ENCODE measurements around the gene MLLT3. TPM values are rescaled to one million over a fixed set of nuclear protein-coding genes. Genes with fewer than 3 reads are reported as not detected.
A peak's percentile ranks its signal among the peaks of the same experiment; 100 is the strongest.

The MLLT3 gene
- total and polyA plus RNA-seq, 7 experiments from 2014 or later: 40.9 to 85.3 (median 64.8) TPM

DNA sequence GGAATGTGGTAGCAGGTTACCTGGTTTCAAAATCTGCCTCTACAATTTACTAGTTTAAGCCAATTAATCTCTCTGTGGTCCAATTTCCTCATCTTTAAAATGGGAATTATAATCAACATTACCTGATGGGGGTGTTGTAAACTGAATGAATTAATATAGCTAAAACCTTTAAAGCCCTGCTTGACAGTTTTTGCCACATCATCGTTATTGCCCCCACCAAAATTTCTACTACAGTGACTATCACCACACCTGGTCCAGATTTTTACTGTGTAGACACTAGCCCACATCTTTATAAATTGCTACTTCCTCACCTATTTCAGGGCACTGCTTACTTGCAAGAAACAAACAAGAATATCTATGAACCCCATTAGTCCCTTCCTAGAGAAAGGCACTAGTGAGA is 65.0 kb downstream of the MLLT3 start:
- H3K36me3 ChIP-seq (ENCODE audit: control insufficient read depth in 2 of 3, insufficient read depth in 3 of 3, low read length in 3 of 3): no peaks in the 10 kb centered on the region
- H3K27me3 ChIP-seq (ENCODE audit: control insufficient read depth in 2 of 2, insufficient read depth in 2 of 2, low read length in 2 of 2): no peaks in the 10 kb centered on the region
- no peaks in the 10 kb centered on the region for H3K27me3 Mint-ChIP-seq
- no peak for DNase-seq
- no peak for ATAC-seq
- no peak overlapping the region for H3K27ac ChIP-seq (ENCODE audit: low read depth, low read length)
- intact Hi-C loops (cut with micrococcal nuclease): loop anchor here in 1 of 2 donors (5.0 kb wide), 1 partner anchor 35 kb away; no protein-coding TSS in a partner anchor
- POLR2A ChIA-PET: no interaction called here
- no peaks in the 10 kb centered on the region for H3K9me3 ChIP-seq (ENCODE audit: control insufficient read depth in 2 of 3, low read length in 3 of 3)
- CTCF ChIA-PET: no interaction called here
- H3K9me3 Mint-ChIP-seq: no peaks in the 10 kb centered on the region
- H3K36me3 Mint-ChIP-seq: peaks cover 0 to 2% (median 0%) of the 10 kb centered on the region in 5 donors
- no peak overlapping the region for H3K4me3 ChIP-seq (ENCODE audit: low read length)
- H3K4me3 Mint-ChIP-seq: peak overlapping the region in 5 of 10 donors; percentile 4 to 60 (median 16)
- peaks cover 25 to 54% of the 10 kb centered on the region in 2 donors for H3K4me1 ChIP-seq (ENCODE audit: control insufficient read depth in 2 of 2, insufficient read depth in 2 of 2, low read length in 2 of 2)
- peaks cover 55 to 95% (median 91%) of the 10 kb centered on the region in 7 donors for H3K4me1 Mint-ChIP-seq
- H3K27ac Mint-ChIP-seq: peak overlapping the region in 5 of 9 donors; percentile 6 to 81 (median 32)

GRCh38 chr9:20553558-20554149 is 68.6 kb downstream of the MLLT3 start:
- no peak overlapping the region for H3K27ac ChIP-seq (ENCODE audit: low read depth, low read length)
- peaks cover 23 to 39% of the 10 kb centered on the region in 2 donors for H3K4me1 ChIP-seq (ENCODE audit: control insufficient read depth in 2 of 2, insufficient read depth in 2 of 2, low read length in 2 of 2)
- ATAC-seq: no peak

DNA sequence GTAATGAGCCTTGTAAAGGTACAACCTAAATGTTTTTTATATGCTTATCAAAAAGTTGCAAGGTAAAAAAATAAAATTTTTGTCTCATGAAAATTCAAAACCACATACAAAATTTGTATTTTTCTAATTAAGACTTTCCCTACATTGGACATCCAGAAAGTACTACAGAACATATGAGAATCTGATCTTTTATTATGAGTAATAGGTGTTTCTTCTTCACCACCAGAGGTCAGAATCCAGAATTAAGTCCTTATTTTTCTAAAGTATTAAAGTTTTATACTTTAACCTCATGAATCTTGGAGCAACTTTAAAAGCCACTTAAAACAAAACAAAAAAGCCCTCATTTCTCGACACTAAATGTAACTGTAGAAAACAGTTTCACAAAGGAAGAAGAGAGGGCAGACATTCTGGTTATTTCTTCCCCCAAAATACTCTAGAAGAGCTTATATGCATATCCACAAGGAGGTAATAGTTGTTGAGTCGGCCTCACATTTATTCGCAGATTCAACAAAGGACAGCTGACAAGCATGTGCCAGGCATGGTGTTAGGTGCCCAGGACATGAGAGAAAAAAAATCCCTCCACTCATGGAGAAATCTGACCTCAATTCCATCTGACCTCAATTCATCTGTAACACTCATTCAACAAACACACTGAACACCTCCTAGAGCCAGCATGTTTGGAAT is 69.3 kb downstream of the MLLT3 start:
- DNase-seq: peak in 1 of 9 donors; percentile 28
- Histone ChIP-seq H3K27me3 (ENCODE audit: control insufficient read depth in 2 of 2, insufficient read depth in 2 of 2, low read length in 2 of 2) (no peaks in the 10 kb centered on the region), H3K4me1 (ENCODE audit: control insufficient read depth in 2 of 2, insufficient read depth in 2 of 2, low read length in 2 of 2) (peaks cover 23 to 33% of the 10 kb centered on the region in 2 donors), H3K36me3 (ENCODE audit: control insufficient read depth in 2 of 3, insufficient read depth in 3 of 3, low read length in 3 of 3) (no peaks in the 10 kb centered on the region), H3K9me3 (ENCODE audit: control insufficient read depth in 2 of 3, low read length in 3 of 3) (no peaks in the 10 kb centered on the region), H3K4me3 (ENCODE audit: low read length) (no peak overlapping the region), H3K27ac (ENCODE audit: low read depth, low read length) (no peak overlapping the region)
- POLR2A ChIA-PET: interaction anchor here (2.3 kb wide), 1 partner anchor 69 kb away, joined by 7 read pairs; the partner anchor contains the start of gene MLLT3
- intact Hi-C loops (cut with micrococcal nuclease): loop anchor here (1.0 to 5.0 kb wide), 7 partner anchors 44 to 559 kb away; partner anchors contain the start of genes MLLT3 (in 2 of the 2) and FOCAD (in 1 of the 2)
- Mint-ChIP-seq H3K27me3 (no peaks in the 10 kb centered on the region), H3K4me1 (peaks cover 58 to 86% (median 79%) of the 10 kb centered on the region in 7 donors), H3K9me3 (no peaks in the 10 kb centered on the region), H3K27ac (peak overlapping the region; percentile 2 to 79 (median 54)), H3K4me3 (peak overlapping the region; percentile 27 to 84 (median 46)), H3K36me3 (peaks cover 7 to 17% (median 10%) of the 10 kb centered on the region in 5 donors)
- CTCF ChIA-PET: interaction anchor here (0.6 to 1.5 kb wide), 3 partner anchors 10 to 526 kb away, joined by 3 to 4 read pairs (median 4); partner anchors contain the start of gene MLLT3
- ATAC-seq: no peak

More at GRCh38 chr9:20553558-20554149, 68.6 kb downstream of the MLLT3 start:
- Mint-ChIP-seq H3K27ac (peak overlapping the region; percentile 33 to 85 (median 54)), H3K4me1 (peaks cover 61 to 87% (median 82%) of the 10 kb centered on the region in 7 donors), H3K4me3 (peak overlapping the region in 9 of 10 donors; percentile 27 to 84 (median 60)), H3K36me3 (peaks cover 7 to 15% (median 10%) of the 10 kb centered on the region in 5 donors), H3K9me3 (no peaks in the 10 kb centered on the region), H3K27me3 (no peaks in the 10 kb centered on the region)
- no peaks in the 10 kb centered on the region for H3K27me3 ChIP-seq (ENCODE audit: control insufficient read depth in 2 of 2, insufficient read depth in 2 of 2, low read length in 2 of 2)
- H3K9me3 ChIP-seq (ENCODE audit: control insufficient read depth in 2 of 3, low read length in 3 of 3): no peaks in the 10 kb centered on the region
- intact Hi-C loops (cut with micrococcal nuclease): loop anchor here (1.0 to 5.0 kb wide), 8 partner anchors 9 to 559 kb away; partner anchors contain the start of genes MLLT3 (in 2 of the 2) and FOCAD (in 1 of the 2)
- no peak overlapping the region for H3K4me3 ChIP-seq (ENCODE audit: low read length)
- H3K36me3 ChIP-seq (ENCODE audit: control insufficient read depth in 2 of 3, insufficient read depth in 3 of 3, low read length in 3 of 3): no peaks in the 10 kb centered on the region
- ChIA-PET POLR2A (interaction anchor here (0.6 to 2.3 kb wide), 2 partner anchors 69 to 189 kb away, joined by 3 to 7 read pairs; partner anchors contain the start of gene MLLT3), CTCF (interaction anchor here (0.6 to 1.5 kb wide), 4 partner anchors 11 to 970 kb away, joined by 3 to 6 read pairs (median 4); partner anchors contain the start of gene MLLT3)
- no peak for DNase-seq

DNA sequence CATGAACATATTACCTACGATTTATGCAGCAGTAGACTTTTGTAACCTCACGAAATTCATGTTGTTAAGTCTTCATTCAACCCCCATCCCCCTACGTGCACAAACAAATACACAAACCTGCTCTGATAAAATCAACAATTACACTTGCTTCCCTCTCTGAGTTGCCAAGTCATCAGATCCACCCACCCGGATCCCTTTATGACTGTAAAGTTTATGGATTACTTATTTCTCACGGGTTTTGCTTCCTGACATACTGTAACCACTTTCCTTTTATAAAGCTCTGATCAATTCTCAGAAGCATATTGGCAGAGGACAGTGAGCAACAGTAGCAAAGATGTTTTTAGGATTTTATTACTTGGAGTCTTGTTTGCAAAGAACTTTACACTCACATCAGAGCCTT is 70.5 kb downstream of the MLLT3 start:
- no peaks in the 10 kb centered on the region for H3K27me3 ChIP-seq (ENCODE audit: control insufficient read depth in 2 of 2, insufficient read depth in 2 of 2, low read length in 2 of 2)
- H3K36me3 ChIP-seq (ENCODE audit: control insufficient read depth in 2 of 3, insufficient read depth in 3 of 3, low read length in 3 of 3): no peaks in the 10 kb centered on the region
- ChIA-PET POLR2A (no interaction called here), CTCF (interaction anchor here (0.5 to 0.7 kb wide), 2 partner anchors 78 to 628 kb away, joined by 3 read pairs; no protein-coding TSS in a partner anchor)
- H3K27ac Mint-ChIP-seq: peak overlapping the region in 7 of 9 donors; percentile 3 to 78 (median 49)
- peak overlapping the region in 6 of 10 donors; percentile 1 to 66 (median 28) for H3K4me3 Mint-ChIP-seq
- peaks cover 51 to 80% (median 68%) of the 10 kb centered on the region in 7 donors for H3K4me1 Mint-ChIP-seq
- no peak overlapping the region for H3K27ac ChIP-seq (ENCODE audit: low read depth, low read length)
- no peaks in the 10 kb centered on the region for H3K9me3 ChIP-seq (ENCODE audit: control insufficient read depth in 2 of 3, low read length in 3 of 3)
- peaks cover 23 to 29% of the 10 kb centered on the region in 2 donors for H3K4me1 ChIP-seq (ENCODE audit: control insufficient read depth in 2 of 2, insufficient read depth in 2 of 2, low read length in 2 of 2)
- intact Hi-C loops (cut with micrococcal nuclease): loop anchor here (2.0 to 5.0 kb wide), 6 partner anchors 43 to 560 kb away; partner anchors contain the start of gene FOCAD (in 1 of the 2)
- peaks cover 7 to 15% (median 10%) of the 10 kb centered on the region in 5 donors for H3K36me3 Mint-ChIP-seq
- ATAC-seq: no peak
- H3K27me3 Mint-ChIP-seq: no peaks in the 10 kb centered on the region
- H3K4me3 ChIP-seq (ENCODE audit: low read length): no peak overlapping the region
- peak in 1 of 9 donors; percentile 34 for DNase-seq
- no peaks in the 10 kb centered on the region for H3K9me3 Mint-ChIP-seq

DNA sequence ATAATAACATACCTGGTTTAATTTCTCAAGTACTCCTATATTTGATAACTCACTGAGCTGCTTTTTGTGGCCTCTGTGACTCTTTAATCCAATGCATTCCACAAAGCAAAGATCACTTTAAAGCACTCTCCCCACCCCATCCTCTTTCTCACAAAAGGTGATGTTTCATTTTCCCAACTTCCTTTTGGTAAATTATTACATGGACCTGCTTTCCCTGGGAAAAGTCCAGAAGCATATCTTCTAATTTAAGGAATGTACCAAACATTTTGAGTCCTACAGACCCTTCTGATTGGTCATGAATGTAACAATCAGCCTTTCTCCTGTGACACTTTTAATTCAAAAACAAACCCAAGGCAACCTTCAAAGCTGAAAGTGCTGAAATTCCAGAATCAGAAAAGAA is 71.1 kb downstream of the MLLT3 start:
- no peak overlapping the region for H3K27ac ChIP-seq (ENCODE audit: low read depth, low read length)
- Mint-ChIP-seq H3K27me3 (no peaks in the 10 kb centered on the region), H3K4me3 (peak overlapping the region in 5 of 10 donors; percentile 14 to 66 (median 38)), H3K4me1 (peaks cover 50 to 78% (median 69%) of the 10 kb centered on the region in 7 donors), H3K9me3 (no peaks in the 10 kb centered on the region), H3K27ac (peak overlapping the region in 5 of 9 donors; percentile 15 to 78 (median 50)), H3K36me3 (peaks cover 7 to 15% (median 10%) of the 10 kb centered on the region in 5 donors)
- ChIA-PET POLR2A (no interaction called here), CTCF (no interaction called here)
- no peak overlapping the region for H3K4me3 ChIP-seq (ENCODE audit: low read length)
- no peaks in the 10 kb centered on the region for H3K36me3 ChIP-seq (ENCODE audit: control insufficient read depth in 2 of 3, insufficient read depth in 3 of 3, low read length in 3 of 3)
- ATAC-seq (no peak), DNase-seq (no peak)
- H3K27me3 ChIP-seq (ENCODE audit: control insufficient read depth in 2 of 2, insufficient read depth in 2 of 2, low read length in 2 of 2): no peaks in the 10 kb centered on the region
- no peaks in the 10 kb centered on the region for H3K9me3 ChIP-seq (ENCODE audit: control insufficient read depth in 2 of 3, low read length in 3 of 3)
- intact Hi-C loops (cut with micrococcal nuclease): loop anchor here (5.0 kb wide), 4 partner anchors 131 to 561 kb away; partner anchors contain the start of gene FOCAD (in 1 of the 2)
- peaks cover 23 to 29% of the 10 kb centered on the region in 2 donors for H3K4me1 ChIP-seq (ENCODE audit: control insufficient read depth in 2 of 2, insufficient read depth in 2 of 2, low read length in 2 of 2)

- intact Hi-C loops (cut with micrococcal nuclease): loop anchor here (5.0 kb wide), 4 partner anchors 132 to 562 kb away; partner anchors contain the start of gene FOCAD (in 1 of the 2)
- peaks cover 23 to 24% of the 10 kb centered on the region in 2 donors for H3K4me1 ChIP-seq (ENCODE audit: control insufficient read depth in 2 of 2, insufficient read depth in 2 of 2, low read length in 2 of 2)
- no peak overlapping the region for H3K27ac ChIP-seq (ENCODE audit: low read depth, low read length)
- ChIA-PET POLR2A (no interaction called here), CTCF (interaction anchor here (0.7 kb wide), 1 partner anchor 15 kb away, joined by 3 read pairs; no protein-coding TSS in a partner anchor)
- no peak overlapping the region for H3K4me3 ChIP-seq (ENCODE audit: low read length)
- no peaks in the 10 kb centered on the region for H3K27me3 Mint-ChIP-seq
- DNase-seq (no peak), ATAC-seq (no peak)
- H3K9me3 Mint-ChIP-seq: no peaks in the 10 kb centered on the region
- H3K4me1 Mint-ChIP-seq: peaks cover 50 to 82% (median 72%) of the 10 kb centered on the region in 7 donors
- no peaks in the 10 kb centered on the region for H3K9me3 ChIP-seq (ENCODE audit: control insufficient read depth in 2 of 3, low read length in 3 of 3)
- peaks cover 7 to 19% (median 11%) of the 10 kb centered on the region in 5 donors for H3K36me3 Mint-ChIP-seq
- H3K27me3 ChIP-seq (ENCODE audit: control insufficient read depth in 2 of 2, insufficient read depth in 2 of 2, low read length in 2 of 2): no peaks in the 10 kb centered on the region
- H3K4me3 Mint-ChIP-seq: no peak overlapping the region
- H3K36me3 ChIP-seq (ENCODE audit: control insufficient read depth in 2 of 3, insufficient read depth in 3 of 3, low read length in 3 of 3): no peaks in the 10 kb centered on the region
- peak overlapping the region in 2 of 9 donors; percentile 4 to 28 for H3K27ac Mint-ChIP-seq
Measured at GRCh38 chr9:20550326-20550725, 72.0 kb downstream of the MLLT3 start.
